NCI-H146 (cell line): ENCODE measurements around the gene SLFN5.
A peak's percentile ranks its signal among the peaks of the same experiment; 100 is the strongest.
"Not testable (repeated sequence)": the region's sequence is repeated elsewhere in the genome, so short reads cannot be mapped to it uniquely, and the experiment has no call there.

Experiments
- DNase-seq: peaks from one replicate; lab custom pipeline; 2025; lab: John Stamatoyannopoulos, UW

Gene SLFN5

DNA sequence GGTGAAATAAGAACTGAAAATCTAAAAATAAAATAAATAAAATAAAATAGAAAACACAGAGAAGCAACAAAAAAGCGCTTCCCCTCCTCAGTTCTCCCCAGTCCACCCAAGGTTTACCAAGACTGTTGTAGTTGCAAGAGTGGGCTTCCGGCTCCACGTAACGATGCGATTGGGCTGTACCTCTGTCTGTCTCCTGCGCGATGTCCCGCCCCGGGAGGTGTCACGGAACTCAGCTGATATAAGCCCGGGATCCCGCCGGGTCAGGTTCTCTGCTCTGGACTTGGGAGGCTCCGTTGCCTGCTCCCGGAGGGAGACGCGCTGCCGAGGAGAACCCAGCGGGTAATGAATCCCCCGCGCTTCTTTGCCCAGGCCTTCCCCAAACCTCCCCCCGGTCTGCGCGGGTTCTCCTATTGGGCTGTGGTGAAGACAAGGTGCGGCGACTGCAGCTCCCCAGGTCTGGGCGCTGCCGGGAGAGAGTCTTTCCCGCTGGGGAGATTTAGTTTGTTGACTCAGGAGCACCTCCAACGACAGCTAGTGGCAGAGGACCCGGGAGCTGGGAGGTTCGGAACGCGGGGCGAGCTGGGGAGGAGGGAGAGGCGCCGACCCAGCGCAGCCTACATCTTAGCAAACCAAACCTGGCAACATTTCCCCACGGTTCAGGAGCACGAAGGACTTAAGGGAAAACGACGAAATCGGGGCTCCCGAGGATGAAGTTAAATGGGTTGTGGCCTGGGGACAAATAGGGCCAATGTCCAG lies at the start of gene SLFN5:
TSS of gene SLFN5 (plus strand) at position 268 of the 756 bp plus-strand sequence. CDS start 15,619 bp downstream, outside the sequence.
- peak; percentile 64 for DNase-seq

DNA sequence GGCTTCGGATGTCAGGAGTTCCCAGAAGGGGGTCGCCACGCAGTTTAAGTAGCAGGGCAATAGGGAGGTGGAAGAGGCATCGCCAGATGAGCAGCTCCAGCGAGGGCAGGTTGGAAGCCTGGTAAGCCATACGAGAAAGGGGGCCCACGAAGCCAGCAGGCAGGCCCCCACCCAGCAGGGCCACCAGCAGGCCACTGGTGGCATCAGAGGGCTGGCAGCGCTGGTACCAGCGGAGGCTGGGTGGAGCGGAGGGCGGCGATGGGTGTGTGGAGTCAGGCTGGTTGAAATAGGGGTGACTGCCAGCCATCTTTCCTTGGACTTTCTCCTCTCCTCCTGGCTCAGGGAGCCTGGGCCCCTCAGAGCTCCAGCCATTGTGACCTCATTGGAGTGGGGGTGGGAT lies 48.9 kb upstream of the SLFN5 start, which contains the start of gene SLC35G3:
TSS of gene SLC35G3 (minus strand) at position 393 of the 400 bp plus-strand sequence. CDS start at position 307, 86 bp downstream.
- DNase-seq: not testable (repeated sequence)

GRCh38 chr17:35195062-35195461 lies 47.8 kb upstream of the SLFN5 start:
- not testable (repeated sequence) for DNase-seq

DNA sequence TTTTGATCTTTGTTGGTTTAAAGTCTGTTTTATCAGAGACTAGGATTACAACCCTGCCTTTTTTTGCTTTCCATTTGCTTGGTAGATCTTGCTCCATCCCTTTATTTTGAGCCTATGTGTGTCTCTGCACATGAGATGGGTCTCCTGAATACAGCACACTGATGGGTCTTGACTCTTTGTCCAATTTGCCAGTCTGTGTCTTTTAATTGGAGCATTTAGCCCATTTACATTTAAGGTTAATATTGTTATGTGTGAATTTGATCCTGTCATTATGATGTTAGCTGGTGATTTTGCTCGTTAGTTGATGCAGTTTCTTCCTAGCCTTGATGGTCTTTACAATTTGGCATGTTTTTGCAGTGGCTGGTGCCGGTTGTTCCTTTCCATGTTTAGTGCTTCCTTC lies 40.3 kb upstream of the SLFN5 start:
- DNase-seq: not testable (repeated sequence)

GRCh38 chr17:35210741-35211140 lies 32.1 kb upstream of the SLFN5 start:
- DNase-seq: no peak

DNA sequence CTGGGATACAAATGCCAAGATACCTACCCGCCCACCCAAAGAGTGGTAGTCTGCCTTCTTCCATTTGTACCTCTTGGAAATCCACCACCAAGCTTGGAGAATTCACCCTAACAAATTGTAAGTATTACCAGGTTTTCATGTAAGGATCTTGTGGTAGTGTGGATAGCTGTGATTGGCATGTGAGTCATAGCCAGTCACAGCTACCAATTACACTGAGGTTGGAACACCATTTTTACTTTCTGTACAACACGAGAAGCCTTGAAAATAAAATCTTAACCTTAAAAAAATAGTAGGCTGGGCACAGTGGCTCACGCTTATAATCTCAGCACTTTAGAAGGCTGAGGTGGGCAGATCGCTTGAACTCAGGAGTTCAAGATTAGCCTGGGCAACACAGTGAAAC lies 30.2 kb upstream of the SLFN5 start:
- DNase-seq: no peak

DNA sequence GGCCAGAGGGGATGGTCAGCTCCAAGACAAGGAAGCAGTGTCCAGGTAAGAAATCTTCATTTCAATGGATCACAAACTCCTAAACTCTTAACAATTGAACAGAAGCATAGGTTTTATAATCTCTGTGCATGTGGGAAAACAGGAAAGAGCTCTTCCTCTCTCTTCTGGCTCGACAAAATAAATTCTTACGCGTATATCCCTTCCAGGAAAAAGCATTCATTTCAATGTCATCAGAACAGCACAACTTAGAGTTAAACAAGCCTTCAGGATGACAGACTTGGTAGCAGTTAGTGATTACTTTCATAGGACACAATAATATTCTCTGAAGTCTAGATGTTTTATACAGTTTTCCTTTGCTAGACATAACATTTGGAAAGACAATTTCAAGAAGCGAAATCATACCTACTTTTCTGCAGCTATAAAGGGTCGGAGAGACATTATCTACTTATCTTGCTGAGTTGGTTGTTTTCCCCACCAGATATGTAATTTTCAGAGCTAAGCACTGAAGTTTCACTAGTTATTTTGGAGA lies 29.4 kb upstream of the SLFN5 start:
- DNase-seq: no peak

DNA sequence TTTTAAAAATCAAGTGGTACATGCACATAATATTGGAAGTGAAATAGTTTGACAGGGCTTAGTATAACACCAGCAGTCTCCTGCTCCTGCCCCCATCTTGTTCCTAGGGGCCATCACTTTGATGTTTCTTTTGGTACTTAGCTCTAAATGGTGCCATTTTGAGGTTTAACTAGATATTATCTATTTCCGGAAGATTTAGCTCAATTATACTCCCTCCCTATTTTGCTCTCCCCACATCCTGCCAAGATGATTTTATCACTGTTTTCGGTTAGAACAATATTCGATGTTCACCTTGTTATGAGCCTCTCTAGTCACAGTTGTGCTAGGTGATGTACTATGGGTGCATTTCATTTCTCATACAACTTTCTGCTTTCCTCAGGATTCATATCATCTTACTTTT lies 28.7 kb upstream of the SLFN5 start:
- DNase-seq: no peak

GRCh38 chr17:35214631-35215273 lies 28.1 kb upstream of the SLFN5 start:
- no peak for DNase-seq

- DNase-seq: no peak
Measured at GRCh38 chr17:35217107-35217506, 25.8 kb upstream of the SLFN5 start.

DNA sequence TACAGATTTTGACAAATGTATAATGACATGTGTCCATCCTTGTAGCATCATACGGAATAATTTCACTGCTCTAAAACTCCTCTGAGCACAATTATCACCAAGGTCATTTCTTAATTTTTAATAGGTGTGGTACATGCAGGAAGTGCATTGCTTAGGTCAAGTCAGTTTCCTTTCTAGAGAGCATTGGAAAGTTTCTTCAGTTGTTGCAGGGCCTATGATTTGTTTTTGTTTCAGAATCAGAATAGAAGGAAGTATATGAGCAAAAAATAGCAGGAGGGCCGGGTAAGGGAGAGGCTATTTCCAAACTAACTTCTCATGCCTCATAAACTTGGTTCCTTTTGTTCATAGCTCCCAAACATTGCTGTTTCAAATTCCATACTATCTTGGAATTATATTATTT lies 24.0 kb upstream of the SLFN5 start:
- no peak for DNase-seq

GRCh38 chr17:35222452-35222851 lies 20.4 kb upstream of the SLFN5 start:
- DNase-seq: no peak

- no peak for DNase-seq
Measured at GRCh38 chr17:35224436-35224835, 18.4 kb upstream of the SLFN5 start.

- no peak for DNase-seq
Measured at GRCh38 chr17:35227546-35227945, 15.3 kb upstream of the SLFN5 start.

GRCh38 chr17:35229638-35230037 lies 13.2 kb upstream of the SLFN5 start:
- DNase-seq: no peak

- not testable (repeated sequence) for DNase-seq
Measured at GRCh38 chr17:35234315-35234714, 8.6 kb upstream of the SLFN5 start.

GRCh38 chr17:35235289-35235688 lies 7.6 kb upstream of the SLFN5 start:
- DNase-seq: no peak

DNA sequence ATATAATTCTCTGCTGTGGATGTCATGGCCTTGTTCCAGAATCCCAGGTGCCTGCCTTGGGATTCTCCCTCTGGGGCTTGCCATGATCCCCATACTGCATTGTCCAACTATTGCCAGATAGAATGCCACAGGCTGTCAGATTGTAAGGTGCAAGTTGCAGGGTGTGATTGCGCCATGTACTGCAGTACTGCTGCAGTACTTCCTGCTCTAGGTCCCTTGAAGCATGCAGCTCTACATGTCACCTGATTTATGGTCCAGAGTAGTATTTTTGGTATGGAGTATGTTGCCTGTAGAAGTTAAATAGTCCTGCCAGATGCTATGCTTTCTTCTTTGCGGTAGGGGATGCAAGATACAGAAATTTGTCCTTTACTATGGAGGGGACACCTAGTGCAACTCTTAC lies 7.0 kb upstream of the SLFN5 start:
- DNase-seq: no peak

GRCh38 chr17:35236821-35237220 lies 6.1 kb upstream of the SLFN5 start:
- DNase-seq: no peak

DNA sequence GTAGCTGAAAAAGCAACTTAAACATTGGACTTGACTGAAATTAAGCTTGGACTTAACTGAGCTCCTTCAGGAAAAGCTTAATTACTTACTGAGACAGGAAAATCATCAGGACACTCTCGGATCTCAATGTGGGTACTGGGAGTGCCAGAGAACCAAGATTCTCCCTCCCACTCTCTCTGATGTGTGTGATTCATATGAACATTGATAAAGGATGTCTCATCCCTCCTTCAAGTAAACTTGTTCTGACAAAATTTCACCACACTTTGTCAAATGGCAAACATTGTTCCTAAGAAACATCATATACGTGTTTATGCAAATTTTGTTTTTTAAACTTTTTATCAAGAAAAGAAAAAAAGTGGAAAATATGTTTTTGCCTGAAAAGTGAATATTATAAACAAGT lies 4.1 kb upstream of the SLFN5 start:
- DNase-seq: no peak

GRCh38 chr17:35239823-35240222 lies 3.0 kb upstream of the SLFN5 start:
- no peak for DNase-seq

GRCh38 chr17:35240861-35241260 lies 2.0 kb upstream of the SLFN5 start:
- no peak for DNase-seq

- no peak for DNase-seq
Measured at GRCh38 chr17:35241520-35241919, 1.4 kb upstream of the SLFN5 start.
